ENCODE measurements around the gene KCNK4.

The KCNK4 gene

DNA sequence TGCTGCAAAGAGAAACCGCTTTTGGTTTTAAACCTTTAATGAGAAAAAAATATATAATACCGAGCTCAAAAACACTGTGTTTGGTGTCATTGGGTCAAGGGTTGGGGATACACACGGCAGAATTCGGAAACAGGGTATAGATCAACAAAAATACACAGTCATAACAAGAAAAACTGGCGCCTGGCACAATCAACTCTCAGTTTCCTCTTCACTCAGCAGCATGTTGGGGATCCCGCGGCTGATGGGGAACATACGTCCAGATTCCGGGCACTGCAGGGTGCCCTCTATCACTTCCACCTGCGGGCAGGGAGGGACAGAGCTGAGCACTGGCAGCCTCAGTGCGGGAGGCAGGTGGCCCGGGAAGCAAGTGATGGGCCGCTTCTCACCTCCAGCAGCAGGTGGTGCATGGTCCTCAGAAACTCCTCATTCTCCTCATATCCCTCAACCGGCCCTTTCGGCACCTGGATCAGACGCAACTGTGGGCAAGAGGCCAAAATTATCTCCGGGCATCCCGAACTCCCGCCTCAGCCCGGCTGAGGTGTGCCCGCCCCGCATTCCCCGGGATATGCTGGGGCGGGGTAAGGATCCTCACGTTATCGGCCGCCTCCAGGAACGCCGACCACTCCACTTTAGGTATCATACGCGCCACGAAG lies 25.7 kb downstream of the KCNK4 start:
- TF ChIP-seq, protein P1, sequence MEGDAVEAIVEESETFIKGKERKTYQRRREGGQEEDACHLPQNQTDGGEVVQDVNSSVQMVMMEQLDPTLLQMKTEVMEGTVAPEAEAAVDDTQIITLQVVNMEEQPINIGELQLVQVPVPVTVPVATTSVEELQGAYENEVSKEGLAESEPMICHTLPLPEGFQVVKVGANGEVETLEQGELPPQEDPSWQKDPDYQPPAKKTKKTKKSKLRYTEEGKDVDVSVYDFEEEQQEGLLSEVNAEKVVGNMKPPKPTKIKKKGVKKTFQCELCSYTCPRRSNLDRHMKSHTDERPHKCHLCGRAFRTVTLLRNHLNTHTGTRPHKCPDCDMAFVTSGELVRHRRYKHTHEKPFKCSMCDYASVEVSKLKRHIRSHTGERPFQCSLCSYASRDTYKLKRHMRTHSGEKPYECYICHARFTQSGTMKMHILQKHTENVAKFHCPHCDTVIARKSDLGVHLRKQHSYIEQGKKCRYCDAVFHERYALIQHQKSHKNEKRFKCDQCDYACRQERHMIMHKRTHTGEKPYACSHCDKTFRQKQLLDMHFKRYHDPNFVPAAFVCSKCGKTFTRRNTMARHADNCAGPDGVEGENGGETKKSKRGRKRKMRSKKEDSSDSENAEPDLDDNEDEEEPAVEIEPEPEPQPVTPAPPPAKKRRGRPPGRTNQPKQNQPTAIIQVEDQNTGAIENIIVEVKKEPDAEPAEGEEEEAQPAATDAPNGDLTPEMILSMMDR (conservative IDR thresholded peaks at IDR 0.05; ENCODE audit: low read length): no peak
- peak overlapping the region; percentile 94 for H3K4me3 ChIP-seq (ENCODE audit: low read length)
- no peak for DNase-seq (ENCODE audit: low read depth)

DNA sequence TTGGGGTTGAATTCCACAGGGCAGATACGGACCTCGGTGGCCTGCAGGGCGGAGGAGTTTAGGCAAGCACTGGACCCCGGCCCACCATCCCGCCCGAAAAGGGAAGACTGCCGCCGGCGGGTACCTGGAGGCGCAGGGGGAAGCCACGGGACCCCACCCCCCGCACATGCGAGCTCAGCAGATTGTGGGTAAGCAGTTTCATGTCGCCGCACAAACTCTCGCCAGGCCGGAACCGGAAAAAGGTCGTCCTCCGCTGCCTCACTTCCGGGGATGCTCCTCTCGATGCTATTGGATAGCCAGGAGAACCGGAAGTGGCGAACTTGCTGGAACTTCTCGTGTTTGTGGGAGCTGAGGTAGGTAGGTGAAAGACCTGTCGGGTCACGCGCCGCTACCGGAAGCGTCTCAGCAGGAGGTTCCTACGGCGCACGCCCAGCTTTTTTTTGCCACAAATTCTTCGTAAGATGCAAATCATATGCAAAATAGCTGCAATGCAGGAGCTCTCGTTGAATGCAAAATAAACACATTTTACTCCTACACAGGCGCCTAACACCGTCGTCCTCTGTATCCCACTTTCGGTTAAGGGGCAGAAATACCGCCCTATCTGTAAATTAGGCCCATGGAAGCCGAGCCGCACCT lies 26.3 kb downstream of the KCNK4 start, which contains the start of gene TRMT112:
Gene TRMT112 (minus strand): TSS at position 235 of the 636 bp plus-strand sequence. CDS start 33 bp downstream, at position 202.
- DNase-seq (ENCODE audit: low read depth): peak; percentile 96
- TF ChIP-seq, protein P1 (conservative IDR thresholded peaks at IDR 0.05; ENCODE audit: low read length): no peak
- peak within 1 kb of the TSS; percentile 94 for H3K4me3 ChIP-seq (ENCODE audit: low read length)

DNA sequence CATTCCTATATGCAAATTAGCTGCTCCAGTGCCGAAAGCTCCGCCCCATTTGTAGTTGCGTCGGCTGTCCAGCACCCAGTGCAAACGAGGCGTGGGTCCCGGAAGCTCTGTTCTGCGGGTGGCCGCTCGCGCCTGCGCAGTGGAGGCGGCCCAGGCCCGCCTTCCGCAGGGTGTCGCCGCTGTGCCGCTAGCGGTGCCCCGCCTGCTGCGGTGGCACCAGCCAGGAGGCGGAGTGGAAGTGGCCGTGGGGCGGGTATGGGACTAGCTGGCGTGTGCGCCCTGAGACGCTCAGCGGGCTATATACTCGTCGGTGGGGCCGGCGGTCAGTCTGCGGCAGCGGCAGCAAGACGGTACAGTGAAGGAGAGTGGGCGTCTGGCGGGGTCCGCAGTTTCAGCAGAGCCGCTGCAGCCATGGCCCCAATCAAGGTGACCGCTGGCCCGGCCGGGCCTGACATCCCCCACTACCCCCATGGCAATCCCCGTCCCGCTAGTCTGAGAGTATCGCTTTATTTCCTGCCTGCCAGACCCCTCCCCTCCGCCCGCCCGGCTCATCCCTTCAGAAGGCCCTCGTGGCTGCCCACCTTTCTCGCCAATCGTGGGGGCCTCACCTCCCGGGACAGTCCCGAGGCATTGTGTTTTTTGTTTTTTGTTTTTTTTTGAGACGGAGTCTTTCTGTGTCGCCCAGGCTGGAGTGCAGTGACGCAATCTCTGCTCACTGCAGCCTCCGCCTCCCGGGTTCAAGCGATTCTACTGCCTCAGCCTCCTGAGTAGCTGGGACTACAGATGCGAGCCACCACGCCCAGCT lies 27.1 kb downstream of the KCNK4 start, which contains the start of gene PRDX5:
Gene PRDX5 (plus strand): TSS at position 161 of the 805 bp plus-strand sequence. CDS start 95 bp downstream, at position 256.
- peak within 1 kb of the TSS; percentile 94 for H3K4me3 ChIP-seq (ENCODE audit: low read length)
- DNase-seq (ENCODE audit: low read depth): peak; percentile 96
- TF ChIP-seq, protein P1 (conservative IDR thresholded peaks at IDR 0.05; ENCODE audit: low read length): peak; percentile 31

DNA sequence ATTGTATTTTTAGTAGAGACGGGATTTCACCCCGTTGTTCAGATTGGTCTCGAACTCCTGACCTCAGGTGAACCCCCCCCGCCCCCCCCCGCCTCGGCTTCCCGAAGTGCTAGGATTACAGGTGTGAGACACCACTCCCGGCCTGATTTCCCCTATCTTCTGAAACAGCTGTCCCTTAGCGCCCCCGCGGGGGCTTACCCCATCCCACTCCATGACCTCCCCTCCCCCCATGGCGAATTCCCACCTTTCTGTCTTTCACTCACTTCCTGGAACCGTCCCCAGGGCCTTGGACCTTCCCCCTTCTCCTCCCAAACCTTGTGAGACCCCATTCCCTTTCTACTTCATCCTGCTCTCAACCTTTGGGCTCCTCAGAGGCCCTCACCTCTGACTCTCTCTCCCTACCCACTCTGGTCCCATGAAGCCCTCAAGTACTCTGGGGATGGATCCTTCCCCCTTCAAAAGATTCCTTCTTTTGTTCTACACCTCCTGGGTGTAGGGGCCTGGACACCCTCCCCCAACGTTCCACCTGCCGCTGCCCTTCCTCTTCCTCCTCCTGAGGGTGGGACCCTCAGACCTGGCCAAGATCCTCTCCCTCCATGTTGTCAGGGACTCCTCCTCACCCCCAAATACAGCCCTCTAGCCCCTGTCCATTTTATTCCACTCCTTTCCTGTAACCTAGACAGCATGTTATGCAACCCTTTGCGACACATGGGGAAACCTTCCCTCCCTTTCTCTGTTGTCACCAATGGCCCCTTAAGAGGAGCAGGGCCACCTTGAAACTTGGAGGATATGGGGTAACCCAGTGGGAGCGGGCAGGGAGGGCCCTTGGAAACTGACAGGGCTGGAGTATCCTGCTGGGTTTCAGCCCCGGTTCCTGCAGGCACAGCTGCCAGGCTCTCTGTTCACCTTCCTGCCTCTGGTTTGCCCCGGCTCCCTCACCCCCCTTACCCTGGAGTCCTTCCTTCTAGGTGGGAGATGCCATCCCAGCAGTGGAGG lies 28.0 kb downstream of the KCNK4 start:
- peak; percentile 17 for DNase-seq (ENCODE audit: low read depth)
- TF ChIP-seq, protein P1 (conservative IDR thresholded peaks at IDR 0.05; ENCODE audit: low read length): no peak
- peak overlapping the region; percentile 94 for H3K4me3 ChIP-seq (ENCODE audit: low read length)

DNA sequence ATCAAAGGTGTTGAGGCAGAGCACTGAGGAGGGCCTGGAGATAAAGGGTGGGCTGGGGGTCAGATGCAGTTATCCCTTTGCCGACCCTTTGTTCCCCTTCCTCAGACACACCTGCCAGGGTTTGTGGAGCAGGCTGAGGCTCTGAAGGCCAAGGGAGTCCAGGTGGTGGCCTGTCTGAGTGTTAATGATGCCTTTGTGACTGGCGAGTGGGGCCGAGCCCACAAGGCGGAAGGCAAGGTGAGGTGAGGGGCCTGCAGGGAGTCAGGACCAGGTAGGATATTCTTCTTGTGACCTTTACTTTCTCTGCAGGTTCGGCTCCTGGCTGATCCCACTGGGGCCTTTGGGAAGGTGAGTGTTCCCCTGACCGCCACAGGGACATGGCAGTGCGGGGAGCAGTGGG lies 29.5 kb downstream of the KCNK4 start:
- H3K4me3 ChIP-seq (ENCODE audit: low read length): no peak overlapping the region
- no peak for DNase-seq (ENCODE audit: low read depth)
- TF ChIP-seq, protein P1 (conservative IDR thresholded peaks at IDR 0.05; ENCODE audit: low read length): no peak

DNA sequence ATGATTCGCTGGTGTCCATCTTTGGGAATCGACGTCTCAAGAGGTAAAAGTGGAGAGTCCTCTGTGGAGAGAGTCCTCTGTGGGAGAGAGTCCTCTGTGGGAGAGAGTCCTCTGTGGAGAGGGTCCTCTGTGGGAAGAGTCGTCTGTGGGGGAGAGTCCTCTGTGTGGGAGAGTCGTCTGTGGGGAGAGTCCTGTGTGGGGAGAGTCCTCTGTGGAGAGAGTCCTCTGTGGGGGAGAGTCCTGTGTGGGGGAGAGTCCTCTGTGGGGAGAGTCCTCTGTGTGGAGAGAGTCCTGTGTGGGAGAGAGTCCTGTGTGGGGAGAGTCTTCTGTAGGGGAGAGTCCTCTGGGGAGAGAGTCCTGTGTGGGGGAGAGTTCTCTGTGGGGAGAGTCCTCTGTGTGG lies 29.9 kb downstream of the KCNK4 start:
- TF ChIP-seq, protein P1 (conservative IDR thresholded peaks at IDR 0.05; ENCODE audit: low read length): no peak
- DNase-seq (ENCODE audit: low read depth): no peak
- no peak overlapping the region for H3K4me3 ChIP-seq (ENCODE audit: low read length)
